Natural killer cell (primary cell): Measurements from ENCODE around the gene TBC1D4. TPM values are rescaled to one million over a fixed set of nuclear protein-coding genes. Genes with fewer than 3 reads are reported as not detected.

Experiments used
- ATAC-seq, 3 donors: fragments of 150-1000 bp in 2 of 3; fragments of 200-7000 bp in 1 of 3; cut with Tn5 transposase; 1 replicate in 1 of 3; 2 replicates in 2 of 3; pipeline ENCODE4 v1.10.0; 2021; ENCODE audit warnings: mild to moderate bottlenecking in 2 of 3, moderate library complexity in 2 of 3
- DNase-seq, 2 donors: peaks; one replicate each; pipeline versions ENCODE4 v3.0.0 to v3.0.0-alpha.2; 2013 to 2021; ENCODE audit warnings: mixed read lengths in 1 of 2
- H3K27ac ChIP-seq: one replicate; pipeline ENCODE4 v1.5.1; 2013; ENCODE audit warnings: mild to moderate bottlenecking, low read length
- H3K27me3 ChIP-seq: one replicate; pipeline ENCODE4 v1.6.1; 2013; ENCODE audit warnings: low read length; ENCODE audit not compliant: control insufficient read depth, insufficient read depth
- H3K36me3 ChIP-seq: one replicate; pipeline ENCODE4 v1.6.1; 2013; ENCODE audit warnings: low read length; ENCODE audit not compliant: control insufficient read depth, insufficient read depth
- H3K4me1 ChIP-seq: one replicate; pipeline ENCODE4 v1.6.1; 2013; ENCODE audit warnings: low read length; ENCODE audit not compliant: control insufficient read depth, insufficient read depth
- H3K4me3 ChIP-seq: one replicate; pipeline ENCODE4 v1.5.1; 2013; ENCODE audit warnings: low read length
- H3K9me3 ChIP-seq: one replicate; pipeline ENCODE4 v1.6.1; 2013; ENCODE audit warnings: low read length; ENCODE audit not compliant: control insufficient read depth, insufficient read depth
- H3K27ac Mint-ChIP-seq, 2 donors: one replicate each; pipeline ENCODE4 v1.8.0; 2022; ENCODE audit warnings: mild to moderate bottlenecking in 2 of 2, mixed read lengths in 2 of 2, moderate library complexity in 1 of 2
- H3K27me3 Mint-ChIP-seq, 2 donors: one replicate each; pipeline ENCODE4 v1.8.0; 2022; ENCODE audit warnings: low read depth in 2 of 2, mixed read lengths in 2 of 2
- H3K36me3 Mint-ChIP-seq: one replicate; pipeline ENCODE4 v1.8.0; 2022; ENCODE audit warnings: mixed read lengths
- H3K4me1 Mint-ChIP-seq, 2 donors: one replicate each; pipeline ENCODE4 v1.8.0; 2022; ENCODE audit warnings: mixed read lengths in 2 of 2
- H3K4me3 Mint-ChIP-seq: one replicate; pipeline ENCODE4 v1.8.0; 2022; ENCODE audit warnings: mild to moderate bottlenecking, moderate library complexity, mixed read lengths
- H3K9me3 Mint-ChIP-seq, 2 donors: one replicate each; pipeline ENCODE4 v1.8.0; 2022; ENCODE audit warnings: mixed read lengths in 2 of 2
- WGBS: methylation state at CpG from one replicate; pipeline ENCODE4 v1.1.7; 2013; ENCODE audit warnings: missing lambda C conversion rate; ENCODE audit not compliant: insufficient coverage; 5-methylcytosine and 5-hydroxymethylcytosine counted together
- intact Hi-C: fragments of 100-400 bp; cut with micrococcal nuclease; formaldehyde crosslinking; loops from one replicate; pipeline ENCODE4 v1.14.2; 2022
- total RNA-seq, 4 donors: library from RNA; stranded (reverse); fragments of 120-200 nt in 1 of 4; gene quantifications; one replicate each; pipeline versions ENCODE4 v1.2.3 to v1.2.4, GENCODE V29; 2013 to 2022
- TF ChIP-seq, protein P1 (sequence below): fragments of 200-600 bp; IDR thresholded peaks from one replicate; pipeline ENCODE4 v1.8.0; 2022; ENCODE audit warnings: antibody characterized with exemption

TBC1D4 gene
- total RNA-seq, 3 donors from 2014 or later (not counting 1 experiment from before 2014, with no cell fraction given) = 0.54 to 5.1 (median 3.7) TPM

DNA sequence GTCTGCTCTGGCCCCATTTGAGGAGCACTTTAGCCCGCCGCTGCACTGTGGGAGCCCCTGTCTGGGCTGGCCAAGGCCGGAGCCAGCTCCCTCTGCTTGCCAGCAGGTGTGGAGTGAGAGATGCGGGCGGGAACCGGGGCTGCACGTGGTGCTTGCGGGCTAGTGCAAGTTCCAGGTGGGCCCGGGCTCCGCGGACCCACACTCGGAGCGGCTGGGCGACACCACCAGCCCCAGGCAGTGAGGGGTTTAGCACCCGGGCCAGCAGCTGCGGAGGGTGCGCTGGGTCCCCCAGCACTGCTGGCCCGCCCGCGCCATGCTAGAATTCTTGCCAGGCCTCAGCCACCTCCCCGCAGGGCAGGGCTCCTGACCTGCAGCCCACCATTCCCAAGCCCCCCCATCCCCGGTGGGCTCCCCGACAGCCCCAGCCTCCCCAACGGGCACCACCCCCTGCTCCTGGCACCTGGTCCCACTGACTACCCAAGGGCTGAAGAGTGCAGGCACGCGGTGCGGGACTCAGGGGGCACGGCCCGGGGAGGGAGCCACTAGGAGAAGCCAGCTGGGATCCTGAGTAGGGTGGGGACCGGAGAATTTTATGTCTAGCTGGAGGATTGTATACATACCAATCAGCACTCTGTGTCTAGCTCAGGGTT lies 36.6 kb upstream of the TBC1D4 start:
- Histone ChIP-seq H3K36me3 (no peaks in the 10 kb centered on the region), H3K4me3 (no peak overlapping the region), H3K27ac (no peak overlapping the region), H3K27me3 (no peaks in the 10 kb centered on the region), H3K4me1 (no peaks in the 10 kb centered on the region), H3K9me3 (peaks cover 6% of the 10 kb centered on the region)
- Mint-ChIP-seq H3K9me3 (peaks cover 0 to 3% of the 10 kb centered on the region in 2 donors), H3K4me3 (no peak overlapping the region), H3K27me3 (no peaks in the 10 kb centered on the region), H3K4me1 (peaks cover 14% of the 10 kb centered on the region in 2 donors), H3K36me3 (no peaks in the 10 kb centered on the region), H3K27ac (no peak overlapping the region)
- WGBS = 97% methylated on average over 30 of the region's 30 CpGs
- TF ChIP-seq, protein P1, sequence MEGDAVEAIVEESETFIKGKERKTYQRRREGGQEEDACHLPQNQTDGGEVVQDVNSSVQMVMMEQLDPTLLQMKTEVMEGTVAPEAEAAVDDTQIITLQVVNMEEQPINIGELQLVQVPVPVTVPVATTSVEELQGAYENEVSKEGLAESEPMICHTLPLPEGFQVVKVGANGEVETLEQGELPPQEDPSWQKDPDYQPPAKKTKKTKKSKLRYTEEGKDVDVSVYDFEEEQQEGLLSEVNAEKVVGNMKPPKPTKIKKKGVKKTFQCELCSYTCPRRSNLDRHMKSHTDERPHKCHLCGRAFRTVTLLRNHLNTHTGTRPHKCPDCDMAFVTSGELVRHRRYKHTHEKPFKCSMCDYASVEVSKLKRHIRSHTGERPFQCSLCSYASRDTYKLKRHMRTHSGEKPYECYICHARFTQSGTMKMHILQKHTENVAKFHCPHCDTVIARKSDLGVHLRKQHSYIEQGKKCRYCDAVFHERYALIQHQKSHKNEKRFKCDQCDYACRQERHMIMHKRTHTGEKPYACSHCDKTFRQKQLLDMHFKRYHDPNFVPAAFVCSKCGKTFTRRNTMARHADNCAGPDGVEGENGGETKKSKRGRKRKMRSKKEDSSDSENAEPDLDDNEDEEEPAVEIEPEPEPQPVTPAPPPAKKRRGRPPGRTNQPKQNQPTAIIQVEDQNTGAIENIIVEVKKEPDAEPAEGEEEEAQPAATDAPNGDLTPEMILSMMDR = no peak
- ATAC-seq (no peak), DNase-seq (no peak)
- intact Hi-C loops = no loop called here

DNA sequence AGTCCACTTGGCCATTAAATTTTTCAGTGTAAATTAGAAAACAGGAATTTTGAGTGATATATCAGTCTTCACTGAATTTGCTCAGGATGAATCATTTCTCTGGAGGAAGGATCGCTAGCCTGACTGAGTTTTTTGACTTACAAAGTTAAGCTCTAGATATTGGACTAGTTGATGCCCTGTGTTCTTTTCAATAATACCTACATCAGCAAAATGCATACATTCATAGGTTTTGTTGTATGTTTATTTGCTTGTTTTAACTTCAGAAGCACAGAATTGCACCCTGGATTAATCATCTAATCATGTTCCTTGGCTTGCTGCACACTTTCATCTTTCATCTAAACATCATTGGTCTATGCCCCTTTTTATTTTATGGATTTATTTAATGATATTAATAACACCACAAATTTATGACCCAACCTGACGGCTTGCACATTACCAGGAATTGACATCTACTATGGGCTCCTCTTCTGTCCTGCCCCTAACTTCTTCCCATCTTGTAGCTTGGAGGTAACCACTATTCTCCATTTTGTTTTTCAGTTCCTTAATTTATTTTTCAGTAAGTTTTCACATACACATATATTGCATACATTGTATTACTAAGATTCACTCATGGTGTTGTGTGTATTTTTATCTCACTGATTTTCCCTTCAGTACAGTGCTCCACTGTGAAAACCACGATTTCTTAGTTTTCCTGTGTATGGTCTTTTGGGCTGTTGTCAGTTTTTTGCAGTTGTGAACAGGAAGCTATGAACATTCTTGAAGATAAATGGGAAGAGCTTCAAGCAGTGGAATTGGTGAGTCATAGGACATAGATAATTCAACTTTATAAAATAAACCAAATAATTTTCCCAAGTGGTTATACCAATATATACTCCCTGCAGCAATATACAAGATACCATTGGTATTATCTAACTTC lies 32.4 kb upstream of the TBC1D4 start:
- WGBS = 56% methylated on average over 2 of the region's 3 CpGs
- no peaks in the 10 kb centered on the region for H3K27me3 ChIP-seq
- Mint-ChIP-seq H3K4me3 (no peak overlapping the region), H3K4me1 (peaks cover 0 to 6% of the 10 kb centered on the region in 2 donors), H3K36me3 (no peaks in the 10 kb centered on the region), H3K9me3 (no peaks in the 10 kb centered on the region), H3K27me3 (peaks cover 0 to 4% of the 10 kb centered on the region in 2 donors), H3K27ac (no peak overlapping the region)
- no peak overlapping the region for H3K27ac ChIP-seq
- H3K9me3 ChIP-seq = no peaks in the 10 kb centered on the region
- no peak overlapping the region for H3K4me3 ChIP-seq
- no peaks in the 10 kb centered on the region for H3K4me1 ChIP-seq
- intact Hi-C loops = no loop called here
- ATAC-seq = no peak
- no peak for DNase-seq
- H3K36me3 ChIP-seq = no peaks in the 10 kb centered on the region
- TF ChIP-seq, protein P1 = no peak

DNA sequence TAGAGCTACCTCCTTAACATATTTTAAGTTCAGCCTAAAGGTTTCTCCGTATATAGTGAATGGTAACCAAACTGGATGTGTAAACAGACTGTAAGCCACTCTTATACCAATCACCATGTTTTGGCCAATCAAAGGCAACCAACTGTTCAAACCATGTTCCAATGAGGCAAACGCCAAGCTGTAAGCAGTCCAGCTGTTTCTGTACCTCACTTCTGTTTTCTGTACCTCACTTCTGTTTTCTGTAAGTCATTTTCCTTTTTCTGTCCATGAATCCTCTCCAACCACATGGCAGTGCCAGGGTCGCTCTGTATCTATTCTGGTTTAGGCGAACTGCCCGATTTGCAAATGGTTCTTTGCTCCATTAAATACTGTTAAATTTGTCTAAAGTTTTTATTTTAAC lies 31.3 kb upstream of the TBC1D4 start:
- no peaks in the 10 kb centered on the region for H3K9me3 Mint-ChIP-seq
- no peaks in the 10 kb centered on the region for H3K36me3 Mint-ChIP-seq
- DNase-seq (no peak), ATAC-seq (no peak)
- Histone ChIP-seq H3K4me3 (no peak overlapping the region), H3K27ac (no peak overlapping the region), H3K9me3 (no peaks in the 10 kb centered on the region), H3K27me3 (no peaks in the 10 kb centered on the region), H3K36me3 (no peaks in the 10 kb centered on the region), H3K4me1 (no peaks in the 10 kb centered on the region)
- peaks cover 0 to 6% of the 10 kb centered on the region in 2 donors for H3K4me1 Mint-ChIP-seq
- no peak overlapping the region for H3K4me3 Mint-ChIP-seq
- TF ChIP-seq, protein P1 = no peak
- WGBS = 83% methylated on average over 2 of the region's 5 CpGs
- no peak overlapping the region for H3K27ac Mint-ChIP-seq
- intact Hi-C loops = no loop called here
- peaks cover 0 to 4% of the 10 kb centered on the region in 2 donors for H3K27me3 Mint-ChIP-seq
